ENCODE measurements around the gene GPX1. TPM values are rescaled to one million over a fixed set of nuclear protein-coding genes. Genes with fewer than 3 reads are reported as not detected.

GPX1 gene
- total RNA-seq, 2 experiments from 2014 or later = 82.3 to 148 TPM

DNA sequence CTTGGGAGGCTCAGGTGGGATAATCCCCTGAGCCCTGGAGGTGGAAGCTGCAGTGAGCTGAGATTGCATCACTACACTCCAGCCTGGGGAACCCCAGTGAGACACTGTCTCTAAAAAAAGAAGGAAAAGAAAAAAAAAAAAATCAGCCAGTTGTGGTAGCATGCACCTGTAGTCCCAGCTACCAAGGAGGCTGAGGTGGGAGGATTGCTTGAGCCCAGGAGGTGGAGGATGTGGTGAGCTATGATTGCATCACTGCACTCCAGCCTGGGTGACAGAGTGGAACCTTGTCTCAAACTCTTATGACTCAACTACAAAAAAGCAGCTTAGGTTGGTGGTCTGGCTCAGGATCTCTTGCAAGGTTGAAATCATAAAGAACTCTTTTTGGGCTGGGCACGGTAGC, 19.3 kb upstream of the GPX1 start:
- H3K36me3 ChIP-seq (ENCODE audit: insufficient read depth, low read length) = peaks cover 63% of the 10 kb centered on the region
- no peaks in the 10 kb centered on the region for H3K9me2 ChIP-seq (ENCODE audit: insufficient read depth, low read length)
- H3K9me3 ChIP-seq (ENCODE audit: low read length) = no peaks in the 10 kb centered on the region
- peaks cover 4% of the 10 kb centered on the region; the same call in 1 of the 2 replicates for H4K20me1 ChIP-seq (ENCODE audit: insufficient read depth, low read length)
- intact Hi-C loops (cut with micrococcal nuclease; ENCODE audit: unreplicated experiment) = loop anchor here (1.0 kb wide), 1 partner anchor 19 kb away; the partner anchor contains the start of gene GPX1
- ChIA-PET POLR2A (no interaction called here), CTCF (ENCODE audit: unreplicated experiment) (no interaction called here)
- no TSS peak for BruUV-seq (replicated peaks)
- peak overlapping the region; percentile 13 for H3K4me3 ChIP-seq (ENCODE audit: low read depth, low read length, poor library complexity, severe bottlenecking)
- peaks cover 31% of the 10 kb centered on the region for H3K4me1 ChIP-seq (ENCODE audit: insufficient read depth, low read length, poor library complexity, severe bottlenecking)
- TF ChIP-seq, protein P1, sequence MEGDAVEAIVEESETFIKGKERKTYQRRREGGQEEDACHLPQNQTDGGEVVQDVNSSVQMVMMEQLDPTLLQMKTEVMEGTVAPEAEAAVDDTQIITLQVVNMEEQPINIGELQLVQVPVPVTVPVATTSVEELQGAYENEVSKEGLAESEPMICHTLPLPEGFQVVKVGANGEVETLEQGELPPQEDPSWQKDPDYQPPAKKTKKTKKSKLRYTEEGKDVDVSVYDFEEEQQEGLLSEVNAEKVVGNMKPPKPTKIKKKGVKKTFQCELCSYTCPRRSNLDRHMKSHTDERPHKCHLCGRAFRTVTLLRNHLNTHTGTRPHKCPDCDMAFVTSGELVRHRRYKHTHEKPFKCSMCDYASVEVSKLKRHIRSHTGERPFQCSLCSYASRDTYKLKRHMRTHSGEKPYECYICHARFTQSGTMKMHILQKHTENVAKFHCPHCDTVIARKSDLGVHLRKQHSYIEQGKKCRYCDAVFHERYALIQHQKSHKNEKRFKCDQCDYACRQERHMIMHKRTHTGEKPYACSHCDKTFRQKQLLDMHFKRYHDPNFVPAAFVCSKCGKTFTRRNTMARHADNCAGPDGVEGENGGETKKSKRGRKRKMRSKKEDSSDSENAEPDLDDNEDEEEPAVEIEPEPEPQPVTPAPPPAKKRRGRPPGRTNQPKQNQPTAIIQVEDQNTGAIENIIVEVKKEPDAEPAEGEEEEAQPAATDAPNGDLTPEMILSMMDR (conservative IDR thresholded peaks at IDR 0.05; ENCODE audit: low read length) = no peak
- no peak for TF ChIP-seq EZH2phosphoT487 (IDR thresholded peaks at IDR 0.05; ENCODE audit: borderline replicate concordance, low read depth, low read length)
- no peak overlapping the region for H2AFZ ChIP-seq (ENCODE audit: low read length)
- H3K27ac ChIP-seq (ENCODE audit: low read depth, low read length, poor library complexity, severe bottlenecking) = peak overlapping the region; percentile 69
- H3K79me2 ChIP-seq (ENCODE audit: insufficient read depth, low read depth, low read length) = peaks cover 99% of the 10 kb centered on the region
- DNase-seq (ENCODE audit: low spot score) = peak; percentile 73
- H3K4me2 ChIP-seq (ENCODE audit: low read length) = peak overlapping the region; percentile 37

DNA sequence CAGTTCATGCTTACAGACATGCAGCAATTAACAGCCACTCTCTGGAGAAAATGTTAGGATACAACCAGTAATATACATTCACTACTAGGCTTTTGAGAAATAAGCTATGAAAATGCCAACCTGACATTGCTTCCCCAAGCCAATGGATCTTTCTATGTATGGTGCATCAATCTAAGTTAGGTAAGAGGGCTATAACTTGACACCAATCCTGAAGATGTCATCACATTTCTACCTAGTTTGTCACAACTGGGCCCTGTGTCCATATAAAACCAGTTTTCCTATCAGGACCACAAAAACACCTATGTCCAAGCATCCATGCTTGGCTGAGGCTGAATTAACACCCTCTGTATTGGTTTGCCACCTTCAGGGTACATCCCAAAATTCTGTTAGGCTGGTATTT, 13.8 kb upstream of the GPX1 start:
- Histone ChIP-seq H3K4me3 (ENCODE audit: low read depth, low read length, poor library complexity, severe bottlenecking) (no peak overlapping the region), H3K4me2 (ENCODE audit: low read length) (no peak overlapping the region), H3K79me2 (ENCODE audit: insufficient read depth, low read depth, low read length) (peaks cover 89% of the 10 kb centered on the region), H2AFZ (ENCODE audit: low read length) (no peak overlapping the region), H4K20me1 (ENCODE audit: insufficient read depth, low read length) (peaks cover 3% of the 10 kb centered on the region; the same call in 1 of the 2 replicates), H3K4me1 (ENCODE audit: insufficient read depth, low read length, poor library complexity, severe bottlenecking) (peaks cover 3% of the 10 kb centered on the region), H3K9me3 (ENCODE audit: low read length) (no peaks in the 10 kb centered on the region), H3K9me2 (ENCODE audit: insufficient read depth, low read length) (no peaks in the 10 kb centered on the region), H3K27ac (ENCODE audit: low read depth, low read length, poor library complexity, severe bottlenecking) (no peak overlapping the region), H3K36me3 (ENCODE audit: insufficient read depth, low read length) (peaks cover 91% of the 10 kb centered on the region)
- ChIA-PET POLR2A (no interaction called here), CTCF (ENCODE audit: unreplicated experiment) (no interaction called here)
- no peak for DNase-seq (ENCODE audit: low spot score)
- TF ChIP-seq, protein P1 (conservative IDR thresholded peaks at IDR 0.05; ENCODE audit: low read length) = no peak
- TF ChIP-seq EZH2phosphoT487 (IDR thresholded peaks at IDR 0.05; ENCODE audit: borderline replicate concordance, low read depth, low read length) = no peak
- no TSS peak for BruUV-seq (replicated peaks)
- intact Hi-C loops (cut with micrococcal nuclease; ENCODE audit: unreplicated experiment) = no loop called here

DNA sequence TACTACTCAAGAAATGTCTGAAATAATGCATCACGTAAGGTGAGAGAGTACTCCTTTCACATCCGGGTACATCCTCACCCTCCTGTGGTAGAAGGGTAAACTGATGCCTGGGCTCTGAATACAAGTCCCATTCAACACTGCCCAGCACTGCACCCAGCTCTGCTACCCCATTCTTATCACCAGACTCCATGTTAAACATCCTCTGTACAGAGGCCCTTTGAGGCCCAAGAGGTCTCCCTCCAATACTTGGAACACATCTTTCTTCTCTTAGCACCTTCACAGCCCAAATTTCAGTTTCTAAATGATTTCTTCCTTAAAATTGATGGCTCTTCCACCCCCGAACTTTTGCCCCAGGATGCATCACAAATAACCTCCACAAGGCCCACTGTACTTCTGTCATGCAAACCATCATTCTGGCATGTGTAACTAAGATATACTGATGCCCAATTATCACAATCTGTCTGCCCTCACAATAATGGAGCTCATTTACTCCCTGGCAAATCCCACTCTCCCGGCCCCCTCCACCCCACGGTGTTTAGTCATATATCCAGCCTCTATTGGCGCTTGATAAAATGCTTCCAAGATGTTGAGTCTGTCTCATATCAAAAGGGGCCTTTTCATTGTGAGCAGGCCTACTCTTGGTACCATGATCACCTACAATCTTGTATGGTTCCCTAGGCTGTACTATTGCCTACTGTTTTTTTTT, 12.6 kb upstream of the GPX1 start:
- H3K79me2 ChIP-seq (ENCODE audit: insufficient read depth, low read depth, low read length) = peaks cover 88% of the 10 kb centered on the region
- BruUV-seq (replicated peaks) = no TSS peak
- H3K9me3 ChIP-seq (ENCODE audit: low read length) = no peaks in the 10 kb centered on the region

More for the DNA sequence above, 12.6 kb upstream of the GPX1 start:
- H3K27ac ChIP-seq (ENCODE audit: low read depth, low read length, poor library complexity, severe bottlenecking) = no peak overlapping the region
- no peaks in the 10 kb centered on the region for H3K9me2 ChIP-seq (ENCODE audit: insufficient read depth, low read length)
- no peaks in the 10 kb centered on the region for H3K4me1 ChIP-seq (ENCODE audit: insufficient read depth, low read length, poor library complexity, severe bottlenecking)
- no peak for TF ChIP-seq EZH2phosphoT487 (IDR thresholded peaks at IDR 0.05; ENCODE audit: borderline replicate concordance, low read depth, low read length)
- TF ChIP-seq, protein P1 (conservative IDR thresholded peaks at IDR 0.05; ENCODE audit: low read length) = no peak
- no peak for DNase-seq (ENCODE audit: low spot score)
- H3K4me3 ChIP-seq (ENCODE audit: low read depth, low read length, poor library complexity, severe bottlenecking) = no peak overlapping the region
- H2AFZ ChIP-seq (ENCODE audit: low read length) = no peak overlapping the region
- CTCF ChIA-PET (ENCODE audit: unreplicated experiment) = no interaction called here
- H3K4me2 ChIP-seq (ENCODE audit: low read length) = no peak overlapping the region
- POLR2A ChIA-PET = interaction anchor here (0.7 to 1.5 kb wide), 4 partner anchors 10 to 1011 kb away, joined by 3 to 4 read pairs (median 4); no protein-coding TSS in a partner anchor
- peaks cover 98% of the 10 kb centered on the region for H3K36me3 ChIP-seq (ENCODE audit: insufficient read depth, low read length)
- intact Hi-C loops (cut with micrococcal nuclease; ENCODE audit: unreplicated experiment) = no loop called here
- H4K20me1 ChIP-seq (ENCODE audit: insufficient read depth, low read length) = 0 out of 2 replicates have a peak, but pooled peaks cover 3% of the 10 kb centered on the region
